Activated CD4-positive, alpha-beta T cell treated with anti-CD3 and anti-CD28 coated beads for 36 hours (primary cell): Measurements from ENCODE around the gene SOCS4. TPM values are rescaled to one million over a fixed set of nuclear protein-coding genes. Genes with fewer than 3 reads are reported as not detected.
A peak's percentile ranks its signal among the peaks of the same experiment; 100 is the strongest.
"Not testable (repeated sequence)": the region's sequence is repeated elsewhere in the genome, so short reads cannot be mapped to it uniquely, and the experiment has no call there.

ENCODE experiments used
- ATAC-seq: fragments of 200-7000 bp; cut with Tn5 transposase; one replicate; pipeline ENCODE4 v1.10.0; 2021; ENCODE audit warnings: mild to moderate bottlenecking, moderate library complexity
- CTCF ChIA-PET: fragments of 350-600 bp; sonication (Branson Sonifier 250); formaldehyde crosslinking; loops from one replicate; lab custom pipeline; 2021; ENCODE audit warnings: antibody characterized with exemption; lab: Charles Lee
- POLR2A ChIA-PET: fragments of 350-600 bp; sonication (Branson Sonifier 250); formaldehyde crosslinking; loops from one replicate; lab custom pipeline; 2021; ENCODE audit warnings: antibody characterized with exemption, inconsistent platforms; lab: Charles Lee
- DNase-seq: peaks from one replicate; pipeline ENCODE4 v3.0.0-alpha.2; 2020
- H3K27ac Mint-ChIP-seq: one replicate; pipeline ENCODE4 v1.8.0; 2021; ENCODE audit warnings: mixed read lengths
- H3K27me3 Mint-ChIP-seq: one replicate; pipeline ENCODE4 v1.8.0; 2021; ENCODE audit warnings: mixed read lengths
- H3K36me3 Mint-ChIP-seq: one replicate; pipeline ENCODE4 v1.8.0; 2021; ENCODE audit warnings: low read depth, mixed read lengths
- H3K4me1 Mint-ChIP-seq: one replicate; pipeline ENCODE4 v1.8.0; 2021; ENCODE audit warnings: mixed read lengths
- H3K4me3 Mint-ChIP-seq: one replicate; pipeline ENCODE4 v1.8.0; 2021; ENCODE audit warnings: mild to moderate bottlenecking, moderate library complexity, mixed read lengths
- H3K9me3 Mint-ChIP-seq: one replicate; pipeline ENCODE4 v1.8.0; 2021; ENCODE audit warnings: low read depth, mixed read lengths
- intact Hi-C, 2 experiments: fragments of 100-400 bp; cut with DNase I in 1 of 2; cut with micrococcal nuclease in 1 of 2; formaldehyde crosslinking; loops; one replicate each; pipeline versions ENCODE4 v1.14.2 to v1.15.1; 2022 to 2024; cut with DNase I, micrococcal nuclease
- total RNA-seq, 2 experiments: library from RNA; stranded (reverse); gene quantifications; one replicate each; pipeline ENCODE4 v1.2.3, GENCODE V29; 2021

The SOCS4 gene
- total RNA-seq, 2 experiments from 2014 or later: 18.4 to 21.3 TPM

- ATAC-seq, H3K4me3 Mint-ChIP-seq, H3K27me3 Mint-ChIP-seq, intact Hi-C loops, DNase-seq, H3K4me1 Mint-ChIP-seq, H3K9me3 Mint-ChIP-seq: not testable (repeated sequence)
- H3K27ac Mint-ChIP-seq: peak overlapping the region; percentile 29
- ChIA-PET POLR2A (interaction anchor here (1.8 kb wide), 1 partner anchor 12 kb away, joined by 8 read pairs; no protein-coding TSS in a partner anchor), CTCF (interaction anchor here (0.6 to 1.3 kb wide), 3 partner anchors 10 to 426 kb away, joined by 3 to 7 read pairs (median 4); no protein-coding TSS in a partner anchor)
- peaks cover 56% of the 10 kb centered on the region for H3K36me3 Mint-ChIP-seq
Observed at GRCh38 chr14:55064896-55065295, 37.9 kb downstream of the SOCS4 start.

- Mint-ChIP-seq H3K27me3 (no peaks in the 10 kb centered on the region), H3K36me3 (peaks cover 54% of the 10 kb centered on the region), H3K4me3 (no peak overlapping the region), H3K4me1 (peaks cover 7% of the 10 kb centered on the region), H3K27ac (no peak overlapping the region), H3K9me3 (no peaks in the 10 kb centered on the region)
- intact Hi-C loops: no loop called here
- ChIA-PET POLR2A (interaction anchor here (1.8 kb wide), 1 partner anchor 12 kb away, joined by 8 read pairs; no protein-coding TSS in a partner anchor), CTCF (interaction anchor here (0.6 to 1.3 kb wide), 7 partner anchors 10 to 427 kb away, joined by 3 to 9 read pairs (median 3); partner anchors contain the start of gene MAPK1IP1L)
- no peak for DNase-seq
- no peak for ATAC-seq
Observed at GRCh38 chr14:55065411-55065810, 38.4 kb downstream of the SOCS4 start.

GRCh38 chr14:55066223-55066622 is 39.2 kb downstream of the SOCS4 start:
- Mint-ChIP-seq H3K36me3 (peaks cover 54% of the 10 kb centered on the region), H3K27ac (no peak overlapping the region), H3K9me3 (no peaks in the 10 kb centered on the region), H3K4me3 (no peak overlapping the region), H3K4me1 (peaks cover 13% of the 10 kb centered on the region), H3K27me3 (no peaks in the 10 kb centered on the region)
- ChIA-PET POLR2A (interaction anchor here (0.6 to 1.8 kb wide), 2 partner anchors 13 to 19 kb away, joined by 3 to 8 read pairs; no protein-coding TSS in a partner anchor), CTCF (interaction anchor here (0.6 to 1.1 kb wide), 4 partner anchors 11 to 51 kb away, joined by 3 to 9 read pairs (median 4); partner anchors contain the start of gene MAPK1IP1L)
- DNase-seq: no peak
- intact Hi-C loops: no loop called here
- ATAC-seq: no peak

- DNase-seq: no peak
- POLR2A ChIA-PET: interaction anchor here (2.2 kb wide), 1 partner anchor 18 kb away, joined by 8 read pairs; no protein-coding TSS in a partner anchor
- H3K9me3 Mint-ChIP-seq: no peaks in the 10 kb centered on the region
Observed at GRCh38 chr14:55070981-55071411, 44.0 kb downstream of the SOCS4 start.

GRCh38 chr14:55071870-55072640 is 45.0 kb downstream of the SOCS4 start:
- ATAC-seq (peak; percentile 89), DNase-seq (peak; percentile 58)
- peak overlapping the region; percentile 83 for H3K27ac Mint-ChIP-seq
- H3K36me3 Mint-ChIP-seq: peaks cover 12% of the 10 kb centered on the region
- H3K27me3 Mint-ChIP-seq: no peaks in the 10 kb centered on the region
- H3K9me3 Mint-ChIP-seq: no peaks in the 10 kb centered on the region
- peak overlapping the region; percentile 40 for H3K4me3 Mint-ChIP-seq
- CTCF ChIA-PET: interaction anchor here (0.6 to 1.3 kb wide), 7 partner anchors 11 to 505 kb away, joined by 3 to 5 read pairs (median 3); partner anchors contain the start of genes MAPK1IP1L, SOCS4 and WDHD1
- peaks cover 32% of the 10 kb centered on the region for H3K4me1 Mint-ChIP-seq
- intact Hi-C loops: loop anchor here in 1 of 2 experiments (1.0 kb wide), 1 partner anchor 20 kb away; no protein-coding TSS in a partner anchor
- POLR2A ChIA-PET: interaction anchor here (0.5 to 2.2 kb wide), 13 partner anchors 8 to 505 kb away, joined by 3 to 8 read pairs (median 3); partner anchors contain the start of gene MAPK1IP1L

More at GRCh38 chr14:55070981-55071411, 44.0 kb downstream of the SOCS4 start:
- intact Hi-C loops: no loop called here
- CTCF ChIA-PET: interaction anchor here (1.3 kb wide), 1 partner anchor 20 kb away, joined by 3 read pairs; the partner anchor contains the start of gene MAPK1IP1L
- ATAC-seq: no peak
- Mint-ChIP-seq H3K27me3 (no peaks in the 10 kb centered on the region), H3K27ac (peak overlapping the region; percentile 76), H3K36me3 (peaks cover 20% of the 10 kb centered on the region), H3K4me3 (no peak overlapping the region), H3K4me1 (peaks cover 32% of the 10 kb centered on the region)

GRCh38 chr14:55073856-55074255 is 46.8 kb downstream of the SOCS4 start:
- ChIA-PET CTCF (interaction anchor here (0.7 to 1.2 kb wide), 2 partner anchors 24 to 284 kb away, joined by 3 read pairs; no protein-coding TSS in a partner anchor), POLR2A (no interaction called here)
- Mint-ChIP-seq H3K4me3 (no peak overlapping the region), H3K27me3 (no peaks in the 10 kb centered on the region), H3K9me3 (no peaks in the 10 kb centered on the region), H3K36me3 (peaks cover 3% of the 10 kb centered on the region), H3K27ac (no peak overlapping the region), H3K4me1 (peaks cover 35% of the 10 kb centered on the region)
- intact Hi-C loops: no loop called here
- ATAC-seq: no peak
- DNase-seq: no peak

- H3K4me1 Mint-ChIP-seq: peaks cover 35% of the 10 kb centered on the region
Observed at GRCh38 chr14:55074662-55075061, 47.6 kb downstream of the SOCS4 start.

GRCh38 chr14:55075628-55076175 is 48.7 kb downstream of the SOCS4 start:
- peaks cover 35% of the 10 kb centered on the region for H3K4me1 Mint-ChIP-seq
- H3K36me3 Mint-ChIP-seq: peaks cover 3% of the 10 kb centered on the region
- intact Hi-C loops: no loop called here
- H3K27ac Mint-ChIP-seq: no peak overlapping the region
- no peak for ATAC-seq
- ChIA-PET CTCF (interaction anchor here (0.7 kb wide), 1 partner anchor 25 kb away, joined by 3 read pairs; no protein-coding TSS in a partner anchor), POLR2A (no interaction called here)
- no peak overlapping the region for H3K4me3 Mint-ChIP-seq
- DNase-seq: no peak
- H3K9me3 Mint-ChIP-seq: no peaks in the 10 kb centered on the region
- H3K27me3 Mint-ChIP-seq: no peaks in the 10 kb centered on the region

More at GRCh38 chr14:55074662-55075061, 47.6 kb downstream of the SOCS4 start:
- Mint-ChIP-seq H3K27ac (peak overlapping the region; percentile 43), H3K4me3 (no peak overlapping the region), H3K9me3 (no peaks in the 10 kb centered on the region), H3K36me3 (peaks cover 3% of the 10 kb centered on the region), H3K27me3 (no peaks in the 10 kb centered on the region)
- CTCF ChIA-PET: interaction anchor here (0.7 to 0.8 kb wide), 2 partner anchors 14 to 24 kb away, joined by 3 read pairs; no protein-coding TSS in a partner anchor
- DNase-seq (no peak), ATAC-seq (peak; percentile 15)
- intact Hi-C loops: no loop called here
- POLR2A ChIA-PET: interaction anchor here (0.6 kb wide), 1 partner anchor 135 kb away, joined by 3 read pairs; no protein-coding TSS in a partner anchor

GRCh38 chr14:55077170-55078151 is 50.4 kb downstream of the SOCS4 start:
- no peak overlapping the region for H3K4me3 Mint-ChIP-seq
- no peaks in the 10 kb centered on the region for H3K9me3 Mint-ChIP-seq
- ChIA-PET CTCF (interaction anchor here (0.7 to 4.5 kb wide), 5 partner anchors 11 to 54 kb away, joined by 3 to 23 read pairs (median 3); no protein-coding TSS in a partner anchor), POLR2A (no interaction called here)
- DNase-seq (peak; percentile 53), ATAC-seq (peak; percentile 84)
- H3K27me3 Mint-ChIP-seq: no peaks in the 10 kb centered on the region
- intact Hi-C loops: no loop called here
- H3K27ac Mint-ChIP-seq: no peak overlapping the region
- H3K36me3 Mint-ChIP-seq: no peaks in the 10 kb centered on the region
- peaks cover 17% of the 10 kb centered on the region for H3K4me1 Mint-ChIP-seq

GRCh38 chr14:55079961-55080360 is 52.9 kb downstream of the SOCS4 start:
- CTCF ChIA-PET: interaction anchor here (1.2 to 4.5 kb wide), 2 partner anchors 9 to 29 kb away, joined by 4 to 23 read pairs; partner anchors contain the start of gene MAPK1IP1L

More at GRCh38 chr14:55079961-55080360, 52.9 kb downstream of the SOCS4 start:
- H3K9me3 Mint-ChIP-seq, H3K27me3 Mint-ChIP-seq, H3K36me3 Mint-ChIP-seq, H3K27ac Mint-ChIP-seq, ATAC-seq, H3K4me3 Mint-ChIP-seq, H3K4me1 Mint-ChIP-seq, DNase-seq, intact Hi-C loops: not testable (repeated sequence)
- POLR2A ChIA-PET: interaction anchor here (0.6 kb wide), 1 partner anchor 27 kb away, joined by 3 read pairs; no protein-coding TSS in a partner anchor
